ENCODE measurements around the gene SORCS2. TPM values are rescaled to one million over a fixed set of nuclear protein-coding genes. Genes with fewer than 3 reads are reported as not detected.

The SORCS2 gene
- total and polyA plus RNA-seq, 2 of the 8 experiments (the other 6 are each of a cell fraction or from before 2014, with no cell fraction given): 0.36 to 1.8 TPM

DNA sequence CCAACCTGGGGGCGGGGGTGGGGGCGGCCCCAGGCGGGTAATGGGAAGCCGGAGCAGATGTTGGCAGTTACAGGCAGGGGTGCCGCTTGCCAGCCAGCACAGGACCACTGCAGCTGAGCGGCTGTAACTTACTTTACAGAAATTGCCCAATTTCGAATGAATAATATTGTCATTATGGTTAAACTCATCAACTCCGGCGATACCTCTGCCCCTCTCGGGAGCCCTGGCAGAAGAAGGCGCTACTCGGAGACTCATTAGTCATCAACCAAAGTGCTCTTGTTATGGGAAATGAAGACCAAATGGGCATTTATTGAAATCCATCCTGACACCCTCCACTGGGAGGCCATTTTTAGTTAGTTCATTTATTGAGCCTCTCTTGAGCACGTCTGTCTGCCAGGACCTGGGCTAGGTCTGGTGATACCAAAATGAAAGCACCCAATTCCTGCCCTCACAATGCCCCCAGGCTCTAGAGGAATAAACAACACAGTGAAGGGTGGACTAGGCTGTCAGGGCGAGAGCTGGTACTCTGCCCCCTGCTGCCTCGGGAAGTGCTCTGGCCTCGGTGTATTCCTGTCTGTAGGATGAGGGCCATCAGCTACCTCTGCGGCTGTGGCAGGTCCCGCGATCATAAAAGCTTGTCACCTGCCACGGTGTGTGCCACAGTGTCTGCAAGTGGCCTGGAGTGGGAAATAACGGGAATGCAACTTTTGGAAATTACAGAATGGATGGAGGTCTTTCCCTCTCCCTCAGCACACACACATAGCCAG is 401.5 kb downstream of the SORCS2 start:
- no peaks in the 10 kb centered on the region for H4K20me1 ChIP-seq (replicated peaks in 1 of 2; ENCODE audit: control insufficient read depth in 1 of 2, insufficient read depth in 2 of 2, low read length in 2 of 2)
- no peaks in the 10 kb centered on the region for H3K27me3 ChIP-seq (replicated peaks in 1 of 4; ENCODE audit: control insufficient read depth in 3 of 4, extremely low read depth in 1 of 4, insufficient read depth in 3 of 4, low read length in 3 of 4)
- H3K23ac ChIP-seq (ENCODE audit: insufficient read length): no peak overlapping the region
- H4K91ac ChIP-seq (replicated peaks; ENCODE audit: insufficient read length, low read length): no peak overlapping the region
- no peak overlapping the region for H3K4ac ChIP-seq (replicated peaks; ENCODE audit: insufficient read length, low read depth, low read length)
- no peaks in the 10 kb centered on the region for H3K23me2 ChIP-seq (ENCODE audit: low read depth, low read length)
- no peak overlapping the region for H2BK12ac ChIP-seq (ENCODE audit: low read depth, low read length)
- TF ChIP-seq BCL11A (IDR thresholded peaks at IDR 0.05; ENCODE audit: low read depth in 2 of 2, low read length in 2 of 2): no peak
- TF ChIP-seq NRF1 (IDR thresholded peaks at IDR 0.05; ENCODE audit: low read depth, low read length): no peak
- TF ChIP-seq CTCF (IDR thresholded peaks at IDR 0.05; ENCODE audit: control extremely low read depth in 1 of 3, insufficient read depth in 1 of 3, low read depth in 1 of 3, low read length in 3 of 3): peak in 2 of 3 experiments; percentile 31 to 41; a peak in 3 of 4 replicates
- TF ChIP-seq RAD21 (IDR thresholded peaks at IDR 0.05 in 1 of 2, conservative IDR thresholded peaks at IDR 0.05 in 1 of 2; ENCODE audit: low read depth in 2 of 2, low read length in 2 of 2): peak in 1 of 2 experiments; percentile 23; a peak in 2 of 4 replicates
- TF ChIP-seq TAF1 (IDR thresholded peaks at IDR 0.05; ENCODE audit: low read depth, low read length): no peak
- TF ChIP-seq, protein P1, sequence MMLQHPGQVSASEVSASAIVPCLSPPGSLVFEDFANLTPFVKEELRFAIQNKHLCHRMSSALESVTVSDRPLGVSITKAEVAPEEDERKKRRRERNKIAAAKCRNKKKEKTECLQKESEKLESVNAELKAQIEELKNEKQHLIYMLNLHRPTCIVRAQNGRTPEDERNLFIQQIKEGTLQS (IDR thresholded peaks at IDR 0.05; ENCODE audit: insufficient read depth, low read depth, low read length): no peak
- TF ChIP-seq SP2 (IDR thresholded peaks at IDR 0.05; ENCODE audit: low read length): no peak
- peak in 1 of 2 experiments; percentile 49 for DNase-seq (ENCODE audit: low read depth in 1 of 2, low spot score in 2 of 2)
- H2BK20ac ChIP-seq (ENCODE audit: low read length): no peak overlapping the region
- no peak overlapping the region for H2AFZ ChIP-seq (ENCODE audit: low read length)
- no peaks in the 10 kb centered on the region for H3K36me3 ChIP-seq (ENCODE audit: control insufficient read depth in 2 of 4, insufficient read depth in 4 of 4, low read length in 3 of 4)
- 87% methylated on average over 19 of the region's 21 CpGs; no CpG with 5 or more reads in 1 of the 2 experiments for WGBS, 2 experiments (ENCODE audit: extremely low coverage in 1 of 2, insufficient coverage in 1 of 2, insufficient read length in 1 of 2, insufficient replicate concordance in 2 of 2, low coverage in 1 of 2, low lambda C conversion rate in 2 of 2, missing lambda C conversion rate in 1 of 2)
- H3K18ac ChIP-seq (ENCODE audit: extremely low read depth, low read length): no peak overlapping the region
- no peaks in the 10 kb centered on the region for H3K9me3 ChIP-seq (ENCODE audit: insufficient read depth in 2 of 2, low read depth in 1 of 2, low read length in 1 of 2)
- no peak overlapping the region for H3K4me3 ChIP-seq (ENCODE audit: extremely low read depth in 1 of 4, insufficient read depth in 2 of 4, low read depth in 3 of 4, low read length in 4 of 4)
- H3K79me2 ChIP-seq (ENCODE audit: control insufficient read depth in 1 of 2, insufficient read depth in 2 of 2, low read length in 2 of 2): no peaks in the 10 kb centered on the region
- no peak overlapping the region for H3K9ac ChIP-seq (replicated peaks in 1 of 4; ENCODE audit: extremely low read depth in 1 of 4, low read depth in 3 of 4, low read length in 3 of 4)
- H3K56ac ChIP-seq (replicated peaks; ENCODE audit: insufficient read length, low read depth, low read length): no peak overlapping the region
- no peak overlapping the region for H3K14ac ChIP-seq (ENCODE audit: insufficient read length)
- H3K27ac ChIP-seq (ENCODE audit: low read depth, low read length): no peak overlapping the region
- no peak overlapping the region for H4K5ac ChIP-seq (ENCODE audit: insufficient read length, low read depth, low read length)
- no peak overlapping the region for H2BK15ac ChIP-seq (ENCODE audit: low read length)
- no peak overlapping the region for H4K8ac ChIP-seq (ENCODE audit: extremely low read depth, insufficient read depth, low read length)
- H3K4me2 ChIP-seq (ENCODE audit: insufficient read depth in 1 of 2, low read depth in 2 of 2, low read length in 2 of 2): no peak overlapping the region
- ChIA-PET CTCF (ENCODE audit: partially characterized antibody) (interaction anchor here (0.7 to 1.9 kb wide), 9 partner anchors 22 to 185 kb away, joined by 3 to 6 read pairs (median 3); no protein-coding TSS in a partner anchor), POLR2A (ENCODE audit: partially characterized antibody) (no interaction called here)
- no peak overlapping the region for H2BK120ac ChIP-seq (replicated peaks; ENCODE audit: low read depth, low read length)
- H3K4me1 ChIP-seq (replicated peaks in 1 of 4; ENCODE audit: control insufficient read depth in 3 of 4, insufficient read depth in 4 of 4, low read length in 3 of 4): peaks cover 0 to 5% (median 1%) of the 10 kb centered on the region in 4 experiments; a peak in 5 of 7 replicates
- H2BK5ac ChIP-seq (ENCODE audit: low read depth, low read length): no peak overlapping the region
- H2AK5ac ChIP-seq (ENCODE audit: low read depth, low read length): no peak overlapping the region
- no peak for FAIRE-seq
- no peaks in the 10 kb centered on the region; the same call in 1 of the 2 replicates for H3K79me1 ChIP-seq (ENCODE audit: low read depth, low read length)
